Measurements from ENCODE around the gene AHSP.
A peak's percentile ranks its signal among the peaks of the same experiment; 100 is the strongest.
"Not testable (repeated sequence)": the region's sequence is repeated elsewhere in the genome, so short reads cannot be mapped to it uniquely, and the experiment has no call there.

AHSP gene

GRCh38 chr16:31501226-31501965 lies 26.3 kb upstream of the AHSP start:
- DNase-seq (ENCODE audit: low spot score) = no peak

- no peak for DNase-seq (ENCODE audit: low spot score)
Observed at GRCh38 chr16:31501966-31502348, 25.7 kb upstream of the AHSP start.

- DNase-seq (ENCODE audit: low spot score) = no peak
Observed at GRCh38 chr16:31502981-31503380, 24.7 kb upstream of the AHSP start.

- DNase-seq (ENCODE audit: low spot score) = not testable (repeated sequence)
Observed at GRCh38 chr16:31503555-31503954, 24.1 kb upstream of the AHSP start.

GRCh38 chr16:31504159-31504558 lies 23.5 kb upstream of the AHSP start:
- DNase-seq (ENCODE audit: low spot score) = no peak

GRCh38 chr16:31505483-31505882 lies 22.2 kb upstream of the AHSP start:
- no peak for DNase-seq (ENCODE audit: low spot score)

GRCh38 chr16:31507617-31507928 lies 20.1 kb upstream of the AHSP start:
- no peak for DNase-seq (ENCODE audit: low spot score)

- peak; percentile 90 for DNase-seq (ENCODE audit: low spot score)
Observed at GRCh38 chr16:31507929-31508705, 19.6 kb upstream of the AHSP start, which contains the start of gene RUSF1. TSS of gene RUSF1 (minus strand) at chr16:31508391. CDS start at chr16:31508373, 18 bp downstream.

- no peak for DNase-seq (ENCODE audit: low spot score)
Observed at GRCh38 chr16:31508706-31509195, 18.9 kb upstream of the AHSP start.

GRCh38 chr16:31513126-31513525 lies 14.6 kb upstream of the AHSP start:
- DNase-seq (ENCODE audit: low spot score) = no peak

GRCh38 chr16:31513884-31514283 lies 13.8 kb upstream of the AHSP start:
- no peak for DNase-seq (ENCODE audit: low spot score)

GRCh38 chr16:31517800-31518402 lies 9.8 kb upstream of the AHSP start:
- DNase-seq (ENCODE audit: low spot score) = no peak

GRCh38 chr16:31519759-31520431 lies 7.8 kb upstream of the AHSP start:
- DNase-seq (ENCODE audit: low spot score) = no peak

GRCh38 chr16:31521368-31521767 lies 6.3 kb upstream of the AHSP start:
- DNase-seq (ENCODE audit: low spot score) = no peak

GRCh38 chr16:31522071-31522470 lies 5.6 kb upstream of the AHSP start:
- no peak for DNase-seq (ENCODE audit: low spot score)

GRCh38 chr16:31523768-31524167 lies 3.9 kb upstream of the AHSP start:
- DNase-seq (ENCODE audit: low spot score) = not testable (repeated sequence)

- DNase-seq (ENCODE audit: low spot score) = no peak
Observed at GRCh38 chr16:31525113-31525512, 2.6 kb upstream of the AHSP start.

GRCh38 chr16:31528523-31529107 lies 915 bp downstream of the AHSP start:
- DNase-seq (ENCODE audit: low spot score) = no peak

GRCh38 chr16:31529108-31529936 lies 1.6 kb downstream of the AHSP start:
- DNase-seq (ENCODE audit: low spot score) = no peak

- DNase-seq (ENCODE audit: low spot score) = no peak
Observed at GRCh38 chr16:31529937-31530312, 2.2 kb downstream of the AHSP start.

GRCh38 chr16:31530405-31530804 lies 2.7 kb downstream of the AHSP start:
- DNase-seq (ENCODE audit: low spot score) = no peak

All from putamen (tissue), 1 donor.